ENCODE measurements around the gene BBS9.

Gene BBS9

DNA sequence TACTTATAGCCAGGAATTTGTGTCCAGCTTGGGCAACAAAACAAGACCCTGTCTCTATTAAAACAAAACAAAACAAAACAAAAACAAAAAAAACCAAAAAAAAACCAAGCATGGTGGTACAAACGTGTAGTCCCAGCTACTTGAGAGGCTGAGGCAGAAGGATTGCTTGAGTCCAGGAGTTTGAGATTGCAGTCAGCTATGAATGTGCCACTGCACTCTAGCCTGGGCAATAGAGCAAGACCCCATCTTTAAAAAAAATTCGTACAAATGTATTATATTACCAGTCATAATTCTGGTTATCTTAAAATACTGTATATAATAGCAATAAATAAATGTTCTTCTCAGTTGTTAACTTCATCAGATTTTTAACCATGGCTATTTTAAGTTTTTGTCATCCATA, 2.3 kb upstream of the BBS9 start:
- no CpG with 5 or more reads among the region's 2 CpGs for WGBS
- Histone ChIP-seq H3K27ac (ENCODE audit: low read length, poor library complexity, severe bottlenecking) (no peak overlapping the region), H3K9me3 (ENCODE audit: control insufficient read depth, low read length) (no peaks in the 10 kb centered on the region)

DNA sequence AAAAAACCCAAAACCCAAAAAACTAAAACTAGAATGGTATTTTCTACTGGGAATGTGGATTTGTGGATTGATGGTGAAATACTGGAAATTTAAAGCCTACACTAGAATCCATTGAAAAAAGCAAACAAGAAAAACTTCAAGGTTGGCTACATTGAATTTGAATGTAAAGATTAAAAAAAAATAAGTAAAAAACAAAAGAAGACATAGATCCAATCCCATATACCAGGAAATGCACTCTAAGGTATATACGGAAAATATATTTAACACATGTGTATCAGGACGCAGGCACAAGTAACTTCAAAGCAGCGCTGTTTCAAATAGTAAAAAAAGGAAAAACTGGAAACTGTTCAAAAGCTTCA, 754 bp upstream of the BBS9 start:
- Histone ChIP-seq H3K4me2 (ENCODE audit: low read length, poor library complexity, severe bottlenecking) (peak overlapping the region; percentile 86), H4K91ac (ENCODE audit: low read length) (no peak overlapping the region), H3K4me3 (ENCODE audit: insufficient read depth in 1 of 2, low read depth in 1 of 2, low read length in 2 of 2) (peak overlapping the region; percentile 72 to 93), H3K27me3 (ENCODE audit: control insufficient read depth in 1 of 2, insufficient read depth in 1 of 2, low read length in 2 of 2) (no peaks in the 10 kb centered on the region), H3K18ac (ENCODE audit: low read depth in 1 of 2, low read length in 2 of 2) (peak overlapping the region; percentile 89 to 96), H3K27ac (ENCODE audit: low read length, poor library complexity, severe bottlenecking) (no peak overlapping the region), H2BK12ac (ENCODE audit: low read length in 2 of 2) (peak overlapping the region in 1 of 2 experiments; percentile 6), H3K9me3 (ENCODE audit: control insufficient read depth, low read length) (no peaks in the 10 kb centered on the region), H2BK5ac (ENCODE audit: low read depth, low read length, poor library complexity, severe bottlenecking) (no peak overlapping the region), H2BK15ac (ENCODE audit: low read depth, poor library complexity, severe bottlenecking) (no peak overlapping the region), H3K4me1 (ENCODE audit: control insufficient read depth, insufficient read depth, low read depth, low read length) (no peaks in the 10 kb centered on the region), H3K79me1 (replicated peaks; ENCODE audit: low read length, poor library complexity, severe bottlenecking) (peaks cover 4% of the 10 kb centered on the region), H3K4ac (ENCODE audit: low read depth in 1 of 2, low read length in 2 of 2) (peak overlapping the region in 1 of 2 experiments; percentile 82), H3K36me3 (ENCODE audit: control insufficient read depth in 1 of 2, insufficient read depth in 2 of 2, low read depth in 1 of 2, low read length in 2 of 2) (no peaks in the 10 kb centered on the region), H2AFZ (ENCODE audit: low read depth, low read length) (peak overlapping the region; percentile 91), H2AK5ac (ENCODE audit: low read length, severe bottlenecking) (no peak overlapping the region), H4K8ac (ENCODE audit: low read length) (peak overlapping the region; percentile 94), H2BK120ac (ENCODE audit: low read depth, low read length) (no peak overlapping the region), H3K9ac (ENCODE audit: low read length) (peak overlapping the region; percentile 90), H3K14ac (ENCODE audit: low read length in 2 of 2) (no peak overlapping the region), H3K23ac (ENCODE audit: low read length in 2 of 2) (no peak overlapping the region)
- 0% methylated on average over 2 of the region's 3 CpGs for WGBS
- DNase-seq: no peak

More for the DNA sequence above, 2.3 kb upstream of the BBS9 start:
- H4K91ac ChIP-seq (ENCODE audit: low read length): no peak overlapping the region
- no peaks in the 10 kb centered on the region for H3K36me3 ChIP-seq (ENCODE audit: control insufficient read depth in 1 of 2, insufficient read depth in 2 of 2, low read depth in 1 of 2, low read length in 2 of 2)
- H2BK5ac ChIP-seq (ENCODE audit: low read depth, low read length, poor library complexity, severe bottlenecking): no peak overlapping the region
- no peak overlapping the region for H3K23ac ChIP-seq (ENCODE audit: low read length in 2 of 2)
- no peak overlapping the region for H3K18ac ChIP-seq (ENCODE audit: low read depth in 1 of 2, low read length in 2 of 2)
- no peaks in the 10 kb centered on the region for H3K4me1 ChIP-seq (ENCODE audit: control insufficient read depth, insufficient read depth, low read depth, low read length)
- H3K4ac ChIP-seq (ENCODE audit: low read depth in 1 of 2, low read length in 2 of 2): no peak overlapping the region
- no peak overlapping the region for H3K9ac ChIP-seq (ENCODE audit: low read length)
- H2BK15ac ChIP-seq (ENCODE audit: low read depth, poor library complexity, severe bottlenecking): no peak overlapping the region
- H2BK120ac ChIP-seq (ENCODE audit: low read depth, low read length): no peak overlapping the region
- no peak overlapping the region for H3K4me2 ChIP-seq (ENCODE audit: low read length, poor library complexity, severe bottlenecking)
- H3K79me1 ChIP-seq (replicated peaks; ENCODE audit: low read length, poor library complexity, severe bottlenecking): peaks cover 2% of the 10 kb centered on the region
- H2AFZ ChIP-seq (ENCODE audit: low read depth, low read length): no peak overlapping the region
- H3K27me3 ChIP-seq (ENCODE audit: control insufficient read depth in 1 of 2, insufficient read depth in 1 of 2, low read length in 2 of 2): no peaks in the 10 kb centered on the region
- no peak overlapping the region for H3K4me3 ChIP-seq (ENCODE audit: insufficient read depth in 1 of 2, low read depth in 1 of 2, low read length in 2 of 2)
- H2AK5ac ChIP-seq (ENCODE audit: low read length, severe bottlenecking): no peak overlapping the region
- no peak for DNase-seq
- no peak overlapping the region for H2BK12ac ChIP-seq (ENCODE audit: low read length in 2 of 2)
- no peak overlapping the region for H4K8ac ChIP-seq (ENCODE audit: low read length)
- no peak overlapping the region for H3K14ac ChIP-seq (ENCODE audit: low read length in 2 of 2)

DNA sequence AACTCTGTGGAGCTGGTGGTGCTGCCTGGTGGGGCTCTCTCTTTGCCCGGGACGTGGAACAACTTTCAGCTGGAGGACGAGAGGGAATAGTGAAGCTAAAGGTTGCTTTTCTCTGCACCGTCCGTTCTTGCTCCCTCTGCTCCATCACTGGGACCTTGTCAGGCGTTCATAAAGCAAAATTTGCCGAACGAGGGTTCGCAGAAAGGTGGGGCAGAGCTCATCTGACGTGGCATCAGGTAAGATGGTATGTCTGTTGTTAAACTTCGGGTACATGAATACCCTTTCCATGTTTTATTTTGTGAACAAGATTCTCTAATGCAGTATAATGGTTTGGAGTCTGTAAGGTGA, 416 bp downstream of the BBS9 start:
- Histone ChIP-seq H2BK12ac (ENCODE audit: low read length in 2 of 2) (no peak overlapping the region), H3K14ac (ENCODE audit: low read length in 2 of 2) (no peak overlapping the region), H2BK5ac (ENCODE audit: low read depth, low read length, poor library complexity, severe bottlenecking) (no peak overlapping the region), H4K8ac (ENCODE audit: low read length) (no peak overlapping the region), H3K4me3 (ENCODE audit: insufficient read depth in 1 of 2, low read depth in 1 of 2, low read length in 2 of 2) (peak overlapping the region; percentile 72 to 93), H2BK120ac (ENCODE audit: low read depth, low read length) (no peak overlapping the region), H3K18ac (ENCODE audit: low read depth in 1 of 2, low read length in 2 of 2) (peak overlapping the region in 1 of 2 experiments; percentile 29), H3K27me3 (ENCODE audit: control insufficient read depth in 1 of 2, insufficient read depth in 1 of 2, low read length in 2 of 2) (no peaks in the 10 kb centered on the region), H3K27ac (ENCODE audit: low read length, poor library complexity, severe bottlenecking) (no peak overlapping the region), H3K4ac (ENCODE audit: low read depth in 1 of 2, low read length in 2 of 2) (no peak overlapping the region), H3K79me1 (replicated peaks; ENCODE audit: low read length, poor library complexity, severe bottlenecking) (peaks cover 9% of the 10 kb centered on the region), H3K4me2 (ENCODE audit: low read length, poor library complexity, severe bottlenecking) (peak overlapping the region; percentile 41), H3K36me3 (ENCODE audit: control insufficient read depth in 1 of 2, insufficient read depth in 2 of 2, low read depth in 1 of 2, low read length in 2 of 2) (no peaks in the 10 kb centered on the region), H2AFZ (ENCODE audit: low read depth, low read length) (peak overlapping the region; percentile 86), H2BK15ac (ENCODE audit: low read depth, poor library complexity, severe bottlenecking) (no peak overlapping the region), H3K23ac (ENCODE audit: low read length in 2 of 2) (no peak overlapping the region), H4K91ac (ENCODE audit: low read length) (no peak overlapping the region), H3K4me1 (ENCODE audit: control insufficient read depth, insufficient read depth, low read depth, low read length) (no peaks in the 10 kb centered on the region), H3K9me3 (ENCODE audit: control insufficient read depth, low read length) (no peaks in the 10 kb centered on the region), H2AK5ac (ENCODE audit: low read length, severe bottlenecking) (no peak overlapping the region), H3K9ac (ENCODE audit: low read length) (peak overlapping the region; percentile 90)
- 4% methylated on average over 11 of the region's 11 CpGs for WGBS
- no peak for DNase-seq

GRCh38 chr7:33130184-33130583, 820 bp downstream of the BBS9 start:
- WGBS: 33% methylated on average over 1 of the region's 3 CpGs

More at GRCh38 chr7:33130184-33130583, 820 bp downstream of the BBS9 start:
- Histone ChIP-seq H3K18ac (ENCODE audit: low read depth in 1 of 2, low read length in 2 of 2) (no peak overlapping the region), H3K14ac (ENCODE audit: low read length in 2 of 2) (no peak overlapping the region), H3K36me3 (ENCODE audit: control insufficient read depth in 1 of 2, insufficient read depth in 2 of 2, low read depth in 1 of 2, low read length in 2 of 2) (no peaks in the 10 kb centered on the region), H2BK15ac (ENCODE audit: low read depth, poor library complexity, severe bottlenecking) (no peak overlapping the region), H2AK5ac (ENCODE audit: low read length, severe bottlenecking) (no peak overlapping the region), H2BK5ac (ENCODE audit: low read depth, low read length, poor library complexity, severe bottlenecking) (no peak overlapping the region), H4K8ac (ENCODE audit: low read length) (no peak overlapping the region), H3K4me1 (ENCODE audit: control insufficient read depth, insufficient read depth, low read depth, low read length) (no peaks in the 10 kb centered on the region), H3K79me1 (replicated peaks; ENCODE audit: low read length, poor library complexity, severe bottlenecking) (peaks cover 11% of the 10 kb centered on the region), H3K9ac (ENCODE audit: low read length) (peak overlapping the region; percentile 90), H2BK120ac (ENCODE audit: low read depth, low read length) (no peak overlapping the region), H3K4ac (ENCODE audit: low read depth in 1 of 2, low read length in 2 of 2) (no peak overlapping the region), H3K4me2 (ENCODE audit: low read length, poor library complexity, severe bottlenecking) (peak overlapping the region; percentile 41), H2BK12ac (ENCODE audit: low read length in 2 of 2) (no peak overlapping the region), H3K27ac (ENCODE audit: low read length, poor library complexity, severe bottlenecking) (no peak overlapping the region), H3K27me3 (ENCODE audit: control insufficient read depth in 1 of 2, insufficient read depth in 1 of 2, low read length in 2 of 2) (no peaks in the 10 kb centered on the region), H3K9me3 (ENCODE audit: control insufficient read depth, low read length) (no peaks in the 10 kb centered on the region), H3K23ac (ENCODE audit: low read length in 2 of 2) (no peak overlapping the region), H4K91ac (ENCODE audit: low read length) (no peak overlapping the region), H2AFZ (ENCODE audit: low read depth, low read length) (no peak overlapping the region), H3K4me3 (ENCODE audit: insufficient read depth in 1 of 2, low read depth in 1 of 2, low read length in 2 of 2) (peak overlapping the region in 1 of 2 experiments; percentile 93)
- DNase-seq: peak; percentile 16
